GM20431 (cell line): ENCODE results near the gene WDR53.

Experiments used
- in situ Hi-C: fragments of 300-500 bp; cut with MseI, MboI; formaldehyde crosslinking; loops from one replicate; pipeline ENCODE4 v1.15.0; 2020; ENCODE audit warnings: low sequenced_read_pairs; ENCODE audit not compliant: unreplicated experiment

WDR53 gene

GRCh38 chr3:196521291-196521690 is 47.1 kb downstream of the WDR53 start:
- in situ Hi-C loops: loop anchor here (25.0 kb wide), 1 partner anchor 259 kb away; no protein-coding TSS in a partner anchor

DNA sequence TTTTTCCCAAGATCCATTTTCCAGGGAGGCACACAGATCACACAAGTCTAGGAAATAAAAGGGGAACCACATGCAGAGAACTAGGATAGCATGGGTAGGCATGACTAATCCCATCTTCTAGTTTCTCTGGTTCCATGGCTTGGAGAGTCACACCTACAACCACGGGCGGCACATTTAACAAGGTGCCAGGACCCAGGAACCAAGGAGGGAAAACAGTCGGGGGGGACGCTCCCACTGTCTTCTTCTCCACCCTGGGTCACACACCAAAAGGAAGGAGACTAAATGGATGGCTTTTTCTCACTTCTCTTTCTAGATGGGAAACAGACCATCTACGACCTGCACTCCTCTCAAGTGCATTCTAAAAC is 48.7 kb downstream of the WDR53 start:
- in situ Hi-C loops: loop anchor here (25.0 kb wide), 1 partner anchor 257 kb away; no protein-coding TSS in a partner anchor

- in situ Hi-C loops: loop anchor here (25.0 kb wide), 1 partner anchor 257 kb away; no protein-coding TSS in a partner anchor
Observed at GRCh38 chr3:196518966-196519717, 49.2 kb downstream of the WDR53 start.

DNA sequence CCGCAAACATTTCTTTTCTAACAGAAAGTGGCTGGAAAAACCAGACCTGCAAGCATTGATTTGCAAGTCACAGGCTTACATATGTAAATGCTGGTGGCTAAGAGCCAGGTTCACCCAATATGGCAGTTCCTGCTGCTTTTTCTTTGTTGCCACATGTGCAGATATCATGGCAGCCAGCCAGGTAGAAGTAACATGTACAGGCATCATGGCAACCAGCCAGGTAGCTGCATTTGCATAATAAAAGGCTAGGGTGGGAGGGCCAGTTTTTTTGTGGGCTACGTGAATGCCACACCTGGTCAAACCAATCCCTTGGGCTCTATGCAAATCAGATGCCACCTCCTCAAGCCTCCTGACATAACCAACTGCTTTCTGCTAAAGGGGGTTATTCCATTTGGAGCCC is 50.4 kb downstream of the WDR53 start:
- in situ Hi-C loops: loop anchor here (25.0 kb wide), 1 partner anchor 256 kb away; no protein-coding TSS in a partner anchor

GRCh38 chr3:196517162-196517800 is 51.1 kb downstream of the WDR53 start:
- in situ Hi-C loops: loop anchor here (25.0 kb wide), 1 partner anchor 255 kb away; no protein-coding TSS in a partner anchor

DNA sequence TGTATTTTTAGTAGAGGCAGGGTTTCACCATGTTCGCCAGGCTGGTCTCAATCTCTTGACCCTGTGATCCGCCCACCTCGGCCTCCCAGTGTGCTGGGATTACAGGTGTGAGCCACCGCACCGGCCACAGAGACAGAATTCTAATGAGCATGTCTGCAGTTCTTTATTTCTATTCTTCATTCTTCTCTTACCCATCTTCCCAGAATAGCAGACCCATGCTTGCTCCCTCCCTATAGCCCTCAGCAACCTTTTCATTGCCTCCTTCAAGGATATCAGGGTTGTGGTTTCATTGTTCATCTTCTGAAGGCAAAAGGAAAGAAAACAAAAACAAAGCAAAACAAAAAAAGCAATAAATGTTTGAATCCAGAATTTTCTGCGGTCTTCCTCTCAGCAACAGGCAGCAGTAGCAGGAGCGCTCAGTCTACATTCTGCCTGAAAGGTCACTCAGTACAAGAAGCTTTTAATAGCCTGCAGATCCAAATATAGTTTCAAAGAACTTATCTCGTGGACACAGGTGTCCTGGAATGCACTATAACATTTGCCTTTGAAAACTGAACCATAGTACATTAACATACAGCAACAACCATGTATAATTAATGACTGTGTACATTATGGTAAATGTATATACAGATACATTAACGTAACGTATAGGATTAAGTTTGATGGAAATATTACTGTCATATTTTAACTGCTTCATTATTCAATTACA is 53.3 kb downstream of the WDR53 start, which contains the start of gene SMCO1:
Gene SMCO1, minus strand, starts transcription at position 434 of the 709 bp plus-strand sequence. Its CDS starts 137 bp downstream, at position 297.
- in situ Hi-C loops: loop anchor here (25.0 kb wide), 1 partner anchor 253 kb away; no protein-coding TSS in a partner anchor

DNA sequence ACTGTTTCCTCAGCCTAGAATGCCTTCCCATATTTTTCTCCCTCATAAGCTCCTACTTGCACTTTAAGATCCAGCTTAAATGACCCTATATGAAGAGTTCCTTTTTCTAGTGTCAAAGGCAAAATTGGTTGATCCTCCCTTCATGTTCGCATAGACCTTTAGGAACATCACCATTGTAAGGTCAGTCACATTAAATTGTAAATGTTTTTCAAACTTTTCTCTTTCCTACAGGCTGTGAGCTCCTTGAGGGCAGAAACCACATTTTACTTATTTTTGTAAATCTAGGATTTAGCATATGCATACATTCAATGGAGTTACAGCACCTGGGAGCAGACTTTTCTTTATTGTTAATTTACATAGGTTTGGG is 54.0 kb downstream of the WDR53 start:
- in situ Hi-C loops: loop anchor here (25.0 kb wide), 1 partner anchor 252 kb away; no protein-coding TSS in a partner anchor

- in situ Hi-C loops: loop anchor here (25.0 kb wide), 1 partner anchor 252 kb away; no protein-coding TSS in a partner anchor
Observed at GRCh38 chr3:196513697-196514349, 54.5 kb downstream of the WDR53 start.

DNA sequence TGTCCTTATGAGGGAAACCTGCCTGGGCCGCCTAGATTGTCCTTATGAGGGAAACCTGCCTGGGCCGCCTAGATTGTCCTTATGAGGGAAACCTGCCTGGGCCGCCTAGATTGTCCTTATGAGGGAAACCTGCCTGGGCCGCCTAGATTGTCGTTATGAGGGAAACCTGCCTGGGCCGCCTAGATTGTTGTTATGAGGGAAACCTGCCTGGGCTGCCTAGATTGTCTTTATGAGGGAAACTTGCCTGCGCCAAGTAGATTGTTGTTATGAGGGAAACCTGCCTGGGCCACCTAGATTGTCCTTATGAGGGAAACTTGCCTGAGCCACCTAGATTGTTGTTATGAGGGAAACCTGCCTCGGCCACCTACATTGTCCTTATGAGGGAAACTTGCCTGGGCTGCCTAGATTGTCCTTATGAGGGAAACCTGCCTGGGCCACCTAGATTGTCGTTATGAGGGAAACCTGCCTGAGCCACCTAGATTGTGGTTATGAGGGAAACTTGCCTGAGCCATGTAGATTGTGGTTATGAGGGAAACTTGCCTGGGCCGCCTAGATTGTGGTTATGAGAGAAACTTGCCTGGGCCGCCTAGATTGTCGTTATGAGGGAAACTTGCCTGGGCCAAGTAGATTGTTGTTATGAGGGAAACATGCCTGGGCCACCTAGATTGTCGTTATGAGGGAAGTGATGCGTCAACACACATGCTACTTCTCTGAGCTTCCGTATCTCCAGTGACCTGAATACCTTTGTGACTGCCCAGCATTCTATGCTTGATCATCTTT is 56.5 kb downstream of the WDR53 start:
- in situ Hi-C loops: loop anchor here (25.0 kb wide), 1 partner anchor 250 kb away; no protein-coding TSS in a partner anchor

GRCh38 chr3:196511108-196511507 is 57.2 kb downstream of the WDR53 start:
- in situ Hi-C loops: loop anchor here (25.0 kb wide), 1 partner anchor 249 kb away; no protein-coding TSS in a partner anchor

- in situ Hi-C loops: loop anchor here (25.0 kb wide), 1 partner anchor 244 kb away; no protein-coding TSS in a partner anchor
Observed at GRCh38 chr3:196506687-196507086, 61.7 kb downstream of the WDR53 start.

- in situ Hi-C loops: loop anchor here (25.0 kb wide), 1 partner anchor 242 kb away; no protein-coding TSS in a partner anchor
Observed at GRCh38 chr3:196504556-196504955, 63.8 kb downstream of the WDR53 start.
